Transverse colon (tissue), 4 donors: Measurements from ENCODE around the gene GPI.

Experiments used
- CTCF ChIP-seq, 5 experiments: fragments of 200-600 bp in 3 of 5; fragments of 450-650 bp in 2 of 5; sonication (generic) in 3 of 5; IDR thresholded peaks; 1 replicate in 2 of 5; 2 replicates in 3 of 5; pipeline ENCODE4 v1.5.1; 2016 to 2017; ENCODE audit warnings: antibody characterized with exemption in 5 of 5, inconsistent platforms in 3 of 5, mild to moderate bottlenecking in 2 of 5, moderate library complexity in 1 of 5
- EP300 ChIP-seq: sonication (generic); formaldehyde crosslinking; IDR thresholded peaks from one replicate; pipeline ENCODE4 v1.6.1; 2017; ENCODE audit warnings: antibody characterized with exemption, low read depth
- POLR2A ChIP-seq: fragments of 450-650 bp; IDR thresholded peaks from one replicate; pipeline ENCODE4 v1.6.1; 2016; ENCODE audit warnings: antibody characterized with exemption, mild to moderate bottlenecking, moderate library complexity
- POLR2AphosphoS5 ChIP-seq, 3 donors: sonication (generic); formaldehyde crosslinking; IDR thresholded peaks; one replicate each; pipeline ENCODE4 v1.6.1; 2016; ENCODE audit warnings: antibody characterized with exemption in 3 of 3

- TF ChIP-seq CTCF (IDR thresholded peaks at IDR 0.05) (no peak), EP300 (no peak), POLR2AphosphoS5 (IDR thresholded peaks at IDR 0.05) (no peak), POLR2A (no peak)
These were observed 51.1 kb downstream of the GPI start for GRCh38 chr19:34416021-34416545.
